Measurements from ENCODE around the gene PRR19.

The PRR19 gene

DNA sequence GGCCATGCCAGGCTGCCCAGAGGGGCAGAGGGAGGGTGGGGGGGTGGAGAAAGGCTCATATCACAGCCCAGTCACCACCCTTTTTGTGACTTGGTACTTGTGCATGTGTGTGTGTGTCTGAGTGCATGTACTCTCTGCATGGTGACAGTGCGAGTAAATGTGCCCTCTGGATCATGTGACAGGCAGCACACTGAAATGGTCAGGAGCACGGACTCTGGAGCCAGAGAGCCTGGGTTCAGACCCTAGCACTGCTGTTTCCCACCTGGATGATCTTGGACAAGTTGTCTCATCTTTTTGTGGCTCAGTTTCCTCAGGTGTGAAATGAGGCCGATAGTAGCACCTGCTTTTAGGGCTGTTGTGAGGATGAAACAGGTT, 30.9 kb upstream of the PRR19 start:
- DNase-seq (ENCODE audit: low read depth, low spot score) = no peak

DNA sequence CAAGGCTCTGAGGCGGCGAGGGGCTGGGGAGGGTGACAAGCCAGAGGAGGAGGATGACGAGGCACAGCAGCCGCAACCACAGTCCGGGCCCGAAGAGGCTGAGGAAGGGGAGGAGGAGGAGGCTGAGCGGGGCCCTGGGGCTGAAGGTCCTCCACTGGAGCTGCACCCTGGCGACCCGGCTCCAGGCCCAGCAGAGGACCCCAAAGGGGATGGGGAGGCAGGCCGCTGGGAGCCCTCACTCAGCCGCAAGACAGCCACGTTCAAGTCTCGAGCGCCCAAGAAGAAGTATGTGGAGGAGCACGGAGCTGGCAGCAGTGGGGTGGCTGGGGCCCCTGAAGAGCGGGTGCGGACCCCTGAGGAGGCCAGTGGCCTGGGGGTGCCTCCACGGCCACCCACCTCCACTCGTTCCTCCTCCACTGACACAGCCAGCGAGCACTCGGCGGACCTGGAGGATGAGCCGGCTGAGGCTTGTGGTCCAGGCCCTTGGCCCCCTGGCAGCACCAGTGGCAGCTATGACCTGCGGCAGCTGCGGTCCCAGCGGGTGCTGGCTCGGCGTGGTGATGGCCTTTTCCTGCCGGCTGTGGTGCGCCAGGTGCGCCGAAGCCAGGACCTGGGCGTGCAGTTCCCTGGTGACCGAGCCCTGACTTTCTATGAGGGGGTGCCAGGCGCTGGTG, 29.9 kb upstream of the PRR19 start:
- no peak for DNase-seq (ENCODE audit: low read depth, low spot score)

GRCh38 chr19:42272535-42272897, 29.4 kb upstream of the PRR19 start:
- no peak for DNase-seq (ENCODE audit: low read depth, low spot score)

GRCh38 chr19:42272989-42273406, 28.9 kb upstream of the PRR19 start:
- no peak for DNase-seq (ENCODE audit: low read depth, low spot score)

GRCh38 chr19:42273407-42274064, 28.4 kb upstream of the PRR19 start:
- DNase-seq (ENCODE audit: low read depth, low spot score) = no peak

GRCh38 chr19:42274065-42274682, 27.8 kb upstream of the PRR19 start:
- no peak for DNase-seq (ENCODE audit: low read depth, low spot score)

DNA sequence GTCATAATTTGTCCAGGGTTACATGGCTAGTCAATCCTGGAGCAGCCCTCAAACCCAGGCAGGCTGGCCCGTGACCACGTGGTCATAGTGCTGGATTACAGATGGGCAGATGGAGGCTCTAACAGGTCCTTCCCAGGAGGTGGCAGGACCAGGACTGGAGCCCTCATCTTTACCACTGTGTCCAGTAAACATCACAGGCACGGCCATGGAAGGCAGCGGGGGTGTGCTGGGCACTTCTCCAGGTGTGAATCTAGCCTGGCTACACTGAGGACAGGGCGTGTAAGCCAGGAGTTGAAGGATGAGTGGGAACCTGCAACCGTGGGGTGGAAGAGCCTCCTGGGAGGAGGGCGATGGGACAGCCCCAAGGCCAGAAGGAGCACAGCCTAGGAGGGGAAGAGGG, 26.8 kb upstream of the PRR19 start:
- no peak for DNase-seq (ENCODE audit: low read depth, low spot score)

DNA sequence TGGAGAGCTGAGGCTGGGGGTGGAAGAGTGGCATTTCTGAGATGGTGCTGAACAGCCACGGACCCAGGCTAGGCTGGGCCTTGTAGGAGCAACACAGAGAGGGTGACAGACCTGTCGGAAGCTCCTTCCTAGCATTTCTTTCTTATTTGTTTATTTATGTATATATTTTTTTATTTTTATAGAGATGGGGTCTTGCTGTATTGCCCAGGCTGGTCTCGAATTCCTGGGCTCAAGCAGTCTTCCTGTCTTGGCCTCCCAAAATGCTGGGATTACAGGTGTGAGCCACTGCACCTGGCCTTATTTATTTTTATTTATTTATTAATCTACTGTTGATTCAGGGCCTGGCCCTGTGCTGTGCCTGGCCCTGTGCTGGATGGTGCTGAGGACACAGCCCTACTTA, 26.4 kb upstream of the PRR19 start:
- no peak for DNase-seq (ENCODE audit: low read depth, low spot score)

- DNase-seq (ENCODE audit: low read depth, low spot score) = no peak
Observed at GRCh38 chr19:42276284-42276683, 25.6 kb upstream of the PRR19 start.

- DNase-seq (ENCODE audit: low read depth, low spot score) = no peak
Observed at GRCh38 chr19:42276821-42277220, 25.1 kb upstream of the PRR19 start.

DNA sequence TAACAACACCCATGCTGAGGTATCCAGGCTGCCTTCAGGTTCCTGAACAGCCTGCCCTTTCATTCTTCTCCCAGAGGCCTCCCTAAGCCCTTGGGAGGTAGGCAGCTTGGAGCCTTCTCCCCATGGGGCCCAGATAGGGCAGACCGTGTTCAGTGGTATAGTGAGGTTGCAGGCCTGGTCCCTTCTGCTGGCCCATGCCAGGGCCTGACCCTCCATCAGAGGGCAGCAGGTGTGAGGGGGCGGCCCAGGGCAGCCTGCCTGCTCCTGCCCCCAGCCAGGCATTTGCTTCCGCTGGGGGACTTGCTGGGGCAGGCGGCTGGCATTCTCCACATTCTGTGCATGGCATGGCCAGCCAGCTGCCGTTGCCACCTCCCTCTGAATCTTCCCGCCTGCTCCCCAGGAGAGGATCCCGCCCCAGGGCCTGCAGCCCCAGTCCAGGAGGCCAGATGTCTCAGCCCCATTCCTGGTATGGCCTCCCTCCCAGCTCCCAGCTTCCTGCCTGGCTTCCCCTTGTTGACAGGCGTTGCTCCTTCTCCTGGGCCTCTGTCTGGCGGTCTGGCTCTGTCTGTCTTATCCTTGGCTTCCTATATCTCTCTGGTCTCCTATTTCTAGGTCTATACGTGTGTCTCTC, 24.0 kb upstream of the PRR19 start:
- DNase-seq (ENCODE audit: low read depth, low spot score) = no peak

DNA sequence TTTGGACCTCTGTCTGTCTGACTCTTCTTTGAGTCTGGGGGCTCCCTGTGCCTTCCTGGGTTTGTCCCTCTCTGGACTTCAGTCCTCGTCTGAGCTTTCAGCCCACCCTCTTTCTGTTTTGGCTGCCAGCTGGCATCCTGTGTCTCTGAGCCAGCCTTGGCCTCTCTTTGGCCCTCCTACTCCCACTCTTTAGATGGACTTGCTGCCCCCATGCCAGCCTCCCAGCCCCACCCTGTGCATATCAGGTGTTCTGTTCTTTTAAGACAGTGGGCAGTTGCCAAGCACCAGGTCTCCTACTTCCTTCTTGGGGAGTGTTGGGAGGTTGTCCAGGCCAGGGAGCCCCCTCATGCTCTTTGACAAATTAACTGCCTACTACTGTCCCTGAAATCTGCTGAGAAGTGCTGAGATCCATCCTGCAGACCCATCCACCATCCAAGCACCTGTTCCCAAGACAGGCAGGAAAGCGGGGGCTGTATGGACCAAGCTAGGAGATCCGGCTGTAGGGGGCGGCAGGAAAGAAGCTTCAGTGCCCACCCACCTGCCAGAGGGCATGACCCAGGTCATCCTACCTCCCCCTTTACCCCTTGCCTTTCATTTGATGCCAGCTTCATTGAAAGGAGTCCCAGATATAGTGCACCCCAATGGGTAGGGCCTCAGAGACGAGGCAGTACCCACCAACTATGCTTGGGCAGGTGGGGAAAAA, 23.3 kb upstream of the PRR19 start:
- no peak for DNase-seq (ENCODE audit: low read depth, low spot score)

GRCh38 chr19:42279155-42279901, 22.6 kb upstream of the PRR19 start:
- DNase-seq (ENCODE audit: low read depth, low spot score) = no peak

DNA sequence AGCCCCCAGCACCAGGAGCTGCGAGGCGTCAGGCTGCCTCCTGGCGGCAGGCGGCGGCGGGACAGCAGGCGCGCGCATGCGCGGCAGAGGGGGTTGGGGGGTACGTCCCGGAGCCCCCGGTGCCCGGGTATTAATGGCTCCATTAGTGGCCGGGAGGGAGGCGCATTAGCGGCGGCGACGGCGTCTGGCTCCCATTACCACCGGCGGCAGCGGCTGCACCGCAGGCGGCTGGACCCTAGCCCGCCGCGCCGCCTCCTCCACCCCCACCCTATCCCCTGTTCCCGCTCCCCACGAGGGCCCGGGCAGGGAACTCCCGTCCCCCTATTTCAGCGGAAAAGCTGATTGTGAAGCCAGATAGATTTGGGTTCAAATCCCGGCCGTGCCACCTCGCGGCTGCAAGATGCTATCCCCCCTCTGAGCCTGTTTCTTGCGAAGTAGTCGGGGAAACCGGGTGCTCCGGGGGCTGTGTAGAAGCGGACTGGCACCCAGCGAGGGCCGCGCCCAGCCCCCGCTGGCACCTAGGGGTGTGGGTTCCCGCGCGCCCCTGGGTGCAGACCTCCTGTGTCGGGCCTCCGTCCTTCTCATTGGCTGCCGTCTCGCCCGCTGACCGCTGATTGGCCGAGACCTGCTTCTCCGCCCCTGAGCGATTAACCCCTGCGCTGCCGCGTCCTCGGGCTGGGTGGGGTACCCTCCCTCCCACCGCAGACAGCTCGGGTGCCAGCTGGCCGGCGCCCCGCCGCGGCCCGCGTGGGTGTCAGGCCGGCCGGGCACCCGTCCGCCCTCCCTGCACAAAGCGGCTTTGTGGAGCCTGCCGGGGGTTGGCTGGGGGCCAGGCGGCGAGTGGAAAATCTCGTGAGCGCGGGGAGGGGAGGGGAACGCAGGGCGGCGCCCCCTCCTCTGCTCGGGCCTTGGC, 21.8 kb upstream of the PRR19 start:
- DNase-seq (ENCODE audit: low read depth, low spot score) = peak; percentile 63

GRCh38 chr19:42280815-42281145, 21.2 kb upstream of the PRR19 start:
- DNase-seq (ENCODE audit: low read depth, low spot score) = no peak

GRCh38 chr19:42281146-42281826, 20.6 kb upstream of the PRR19 start:
- no peak for DNase-seq (ENCODE audit: low read depth, low spot score)

DNA sequence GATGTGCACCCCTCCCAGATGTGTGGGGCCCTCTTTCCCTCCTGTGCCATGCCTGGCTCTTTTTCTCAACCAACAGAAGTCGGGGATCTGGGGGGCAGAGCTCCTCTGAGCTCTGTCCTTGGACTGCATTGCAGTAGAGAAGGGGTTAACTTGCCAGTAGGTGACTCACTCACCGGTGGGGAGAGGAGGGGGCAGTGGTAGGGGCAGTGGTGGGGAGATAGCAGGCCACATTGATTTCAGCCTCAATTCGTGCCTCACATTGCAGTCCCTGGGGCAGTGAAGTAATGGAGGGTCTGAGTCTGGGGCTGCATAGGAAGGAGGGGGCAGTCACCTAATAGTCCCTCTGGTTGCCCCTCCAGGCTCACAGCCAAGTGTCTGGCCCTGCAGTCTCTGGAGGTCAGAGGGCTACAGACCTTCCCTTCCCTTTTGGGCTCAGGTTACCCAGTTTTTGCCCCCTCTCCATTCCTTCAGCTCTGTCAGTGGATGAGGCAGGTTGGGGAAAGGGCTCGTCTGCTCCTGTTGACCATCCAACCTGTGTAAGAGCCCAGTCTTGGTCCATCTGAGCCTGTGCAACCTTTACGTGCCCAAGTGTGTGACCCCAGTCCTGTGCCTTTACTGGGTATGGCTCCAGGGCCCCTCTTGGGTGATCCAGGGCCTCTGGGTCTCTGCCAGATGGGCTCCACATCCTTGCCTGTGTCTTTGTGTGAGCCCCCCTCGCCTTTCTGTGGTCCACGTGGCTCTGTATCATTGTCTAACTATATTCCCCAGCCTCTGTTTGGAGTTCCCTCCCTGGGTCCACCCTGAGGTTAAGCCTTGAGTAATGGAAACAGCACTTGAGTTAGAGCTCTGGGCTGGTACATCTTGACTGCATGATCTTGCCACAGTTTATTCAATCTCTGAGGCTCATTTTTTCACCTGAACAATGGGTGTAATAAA, 19.8 kb upstream of the PRR19 start:
- no peak for DNase-seq (ENCODE audit: low read depth, low spot score)

DNA sequence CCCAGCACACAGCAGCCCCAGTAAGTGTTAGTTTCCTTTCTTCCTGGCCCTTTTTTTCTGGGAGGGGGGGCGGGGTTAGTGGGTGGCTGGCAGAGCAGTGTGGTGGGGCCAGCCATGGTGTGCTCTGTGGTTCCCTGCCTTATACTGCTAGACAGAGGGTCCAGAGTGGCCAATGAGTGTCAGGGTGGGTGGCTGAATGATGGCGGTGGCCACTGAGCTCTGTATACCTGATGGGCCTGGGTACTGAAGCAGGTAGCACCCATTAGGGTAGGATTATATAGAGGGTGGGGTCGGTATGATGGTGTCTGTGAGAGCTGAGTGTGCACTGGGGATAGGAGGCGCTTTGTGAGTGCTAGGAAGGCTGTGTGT, 19.1 kb upstream of the PRR19 start:
- DNase-seq (ENCODE audit: low read depth, low spot score) = no peak
